ENCODE measurements around the gene DBN1.
A peak's percentile ranks its signal among the peaks of the same experiment; 100 is the strongest.

The DBN1 gene

DNA sequence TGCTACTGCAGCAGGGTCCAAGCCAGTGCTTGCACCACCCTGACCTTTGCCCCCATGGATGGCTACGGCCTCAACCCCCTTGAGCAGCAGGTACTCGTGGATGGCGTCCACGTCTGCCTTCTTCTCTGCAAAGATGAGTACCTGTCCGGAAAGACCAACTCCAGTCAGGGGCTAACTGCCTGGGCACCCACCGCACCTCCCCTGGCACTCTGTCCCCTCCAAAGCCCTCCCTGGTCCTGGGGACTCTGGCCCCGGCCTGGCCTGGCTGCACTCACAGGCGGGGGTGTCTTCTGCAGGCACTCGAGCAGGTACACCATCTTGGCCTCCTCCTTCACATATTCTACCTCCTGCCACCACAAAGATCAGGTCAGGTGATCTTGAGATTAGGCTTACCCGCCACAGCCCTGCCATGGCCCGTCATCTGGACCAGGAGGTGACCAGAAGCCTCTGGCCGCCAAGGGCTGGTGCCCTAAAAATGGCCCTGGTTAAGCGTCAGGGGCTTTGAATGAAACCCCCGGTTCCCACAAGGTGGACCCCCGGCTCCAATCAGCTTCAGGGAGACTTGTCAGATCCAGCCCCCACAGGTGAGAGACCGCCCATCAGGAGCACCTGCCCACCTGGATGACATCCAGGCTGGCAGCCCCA, 39.4 kb upstream of the DBN1 start:
- no peak overlapping the region for H2BK120ac ChIP-seq (ENCODE audit: insufficient read depth, low read length, poor library complexity)
- no peak overlapping the region for H3K14ac ChIP-seq (ENCODE audit: low read length)

DNA sequence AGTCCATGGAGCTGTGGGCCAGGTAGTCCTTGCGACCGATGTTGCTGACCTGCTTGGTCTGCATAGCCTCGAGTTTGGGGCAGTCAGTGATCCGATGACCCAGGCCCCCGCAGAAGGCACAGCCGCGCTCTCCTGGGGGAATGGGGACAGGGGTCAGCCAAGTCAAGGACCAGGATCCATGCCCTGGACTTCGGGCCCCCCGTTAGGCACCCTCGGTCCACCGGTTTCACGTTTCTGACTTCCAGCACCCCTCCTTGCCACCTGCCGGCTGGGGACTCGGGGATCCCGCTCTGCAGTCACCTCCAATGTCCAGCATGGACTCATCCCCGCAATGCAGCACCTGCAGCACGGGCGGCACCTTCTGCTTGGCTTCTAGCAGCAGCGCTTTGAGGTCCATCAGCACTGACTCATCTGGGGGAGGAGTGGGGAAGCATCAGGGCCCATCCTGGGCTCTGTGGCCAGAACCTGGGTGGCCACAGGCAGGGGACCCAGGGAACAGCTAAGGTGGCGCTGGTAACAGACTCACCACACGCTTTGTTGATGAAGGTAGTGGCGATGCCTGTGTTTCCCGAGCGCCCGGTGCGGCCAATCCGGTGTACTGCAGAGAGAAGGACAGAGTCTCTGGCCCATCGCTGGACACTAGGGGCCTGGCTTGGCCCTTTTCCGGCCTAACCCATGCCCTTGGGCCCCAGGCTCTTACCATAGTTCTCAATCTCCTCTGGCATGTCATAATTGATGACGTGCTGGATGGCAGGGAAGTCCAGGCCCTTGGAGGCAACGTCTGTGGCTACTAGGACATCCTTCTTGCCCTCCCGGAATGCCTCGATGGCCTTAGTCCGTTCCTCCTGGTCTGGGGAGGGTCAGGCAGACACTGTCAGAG, 38.6 kb upstream of the DBN1 start:
- H2BK5ac ChIP-seq (ENCODE audit: low read depth, low read length, poor library complexity): no peak overlapping the region
- H4K91ac ChIP-seq (ENCODE audit: low read depth, low read length): no peak overlapping the region
- peaks cover 2% of the 10 kb centered on the region for H3K79me2 ChIP-seq (ENCODE audit: control insufficient read depth, insufficient read depth, low read length, poor library complexity)
- H3K79me1 ChIP-seq (ENCODE audit: low read length): peaks cover 3% of the 10 kb centered on the region
- no peak overlapping the region for H4K12ac ChIP-seq (ENCODE audit: low read depth, low read length)
- no peak overlapping the region for H2AK5ac ChIP-seq (ENCODE audit: low read length)
- H3K4me1 ChIP-seq (ENCODE audit: control insufficient read depth in 1 of 2, insufficient read depth in 2 of 2, low read length in 2 of 2): peaks cover 4 to 6% of the 10 kb centered on the region in 2 experiments
- H3K27me3 ChIP-seq (ENCODE audit: insufficient read depth, low read length): no peaks in the 10 kb centered on the region
- no peak overlapping the region for H3K27ac ChIP-seq (ENCODE audit: low read depth, low read length)
- H3K9ac ChIP-seq (ENCODE audit: low read length): no peak overlapping the region
- H2BK12ac ChIP-seq (ENCODE audit: low read length): no peak overlapping the region
- H2AFZ ChIP-seq (ENCODE audit: insufficient read depth, low read length, poor library complexity): no peak overlapping the region
- H2BK120ac ChIP-seq (ENCODE audit: insufficient read depth, low read length, poor library complexity): no peak overlapping the region
- no peak for DNase-seq
- H3K9me3 ChIP-seq (ENCODE audit: insufficient read depth, low read depth, low read length): no peaks in the 10 kb centered on the region
- no peak overlapping the region for H3K14ac ChIP-seq (ENCODE audit: low read length)
- H3K18ac ChIP-seq (ENCODE audit: low read length): no peak overlapping the region
- H3K23ac ChIP-seq (ENCODE audit: low read length): no peak overlapping the region
- H3K36me3 ChIP-seq (ENCODE audit: control insufficient read depth in 1 of 2, insufficient read depth in 2 of 2, low read length in 2 of 2): peaks cover 58 to 67% of the 10 kb centered on the region in 2 experiments
- H4K8ac ChIP-seq (ENCODE audit: low read depth, low read length): no peak overlapping the region
- WGBS (ENCODE audit: extremely low coverage, insufficient coverage, insufficient read length): no CpG with 5 or more reads among the region's 34 CpGs
- no peak overlapping the region for H3K4ac ChIP-seq (ENCODE audit: low read depth, low read length)
- H3K4me2 ChIP-seq (ENCODE audit: low read length): no peak overlapping the region
- no peak overlapping the region for H3K4me3 ChIP-seq (ENCODE audit: low read depth, low read length)

More for the DNA sequence above, 39.4 kb upstream of the DBN1 start:
- Histone ChIP-seq H4K8ac (ENCODE audit: low read depth, low read length) (no peak overlapping the region), H2BK5ac (ENCODE audit: low read depth, low read length, poor library complexity) (no peak overlapping the region), H3K36me3 (ENCODE audit: control insufficient read depth in 1 of 2, insufficient read depth in 2 of 2, low read length in 2 of 2) (peaks cover 58 to 64% of the 10 kb centered on the region in 2 experiments), H4K12ac (ENCODE audit: low read depth, low read length) (no peak overlapping the region), H3K27ac (ENCODE audit: low read depth, low read length) (no peak overlapping the region), H3K4me3 (ENCODE audit: low read depth, low read length) (no peak overlapping the region), H3K4me1 (ENCODE audit: control insufficient read depth in 1 of 2, insufficient read depth in 2 of 2, low read length in 2 of 2) (peaks cover 4 to 6% of the 10 kb centered on the region in 2 experiments), H3K9ac (ENCODE audit: low read length) (no peak overlapping the region), H2AFZ (ENCODE audit: insufficient read depth, low read length, poor library complexity) (no peak overlapping the region), H3K18ac (ENCODE audit: low read length) (no peak overlapping the region), H3K27me3 (ENCODE audit: insufficient read depth, low read length) (no peaks in the 10 kb centered on the region), H3K79me2 (ENCODE audit: control insufficient read depth, insufficient read depth, low read length, poor library complexity) (peaks cover 3% of the 10 kb centered on the region), H3K4me2 (ENCODE audit: low read length) (no peak overlapping the region), H3K4ac (ENCODE audit: low read depth, low read length) (no peak overlapping the region), H3K9me3 (ENCODE audit: insufficient read depth, low read depth, low read length) (no peaks in the 10 kb centered on the region), H3K23ac (ENCODE audit: low read length) (no peak overlapping the region), H2BK12ac (ENCODE audit: low read length) (no peak overlapping the region), H4K91ac (ENCODE audit: low read depth, low read length) (no peak overlapping the region), H2AK5ac (ENCODE audit: low read length) (no peak overlapping the region), H3K79me1 (ENCODE audit: low read length) (peaks cover 6% of the 10 kb centered on the region)
- WGBS (ENCODE audit: extremely low coverage, insufficient coverage, insufficient read length): no CpG with 5 or more reads among the region's 16 CpGs
- no peak for DNase-seq

DNA sequence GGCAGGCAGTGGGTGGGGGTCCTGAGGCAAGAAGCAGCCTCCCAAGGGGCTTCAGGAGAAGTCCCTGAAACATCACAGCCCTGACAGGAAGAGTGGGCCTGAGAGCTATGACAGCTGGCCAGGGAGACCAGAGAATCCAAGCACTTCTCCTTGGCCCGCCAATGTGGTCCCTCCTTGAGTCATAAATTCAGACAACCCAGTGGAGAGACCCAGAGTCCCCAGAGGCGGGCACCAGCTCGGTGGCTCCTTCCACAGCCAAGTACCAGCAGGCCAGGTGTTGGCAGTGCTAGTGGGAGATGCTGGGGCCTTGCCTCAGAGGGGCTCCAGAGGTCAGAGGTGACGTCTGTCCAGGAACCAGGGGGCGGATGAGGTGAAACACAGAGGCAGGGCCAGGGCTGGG, 37.7 kb upstream of the DBN1 start:
- Histone ChIP-seq H3K23ac (ENCODE audit: low read length) (no peak overlapping the region), H3K27ac (ENCODE audit: low read depth, low read length) (no peak overlapping the region), H3K27me3 (ENCODE audit: insufficient read depth, low read length) (no peaks in the 10 kb centered on the region), H3K9ac (ENCODE audit: low read length) (no peak overlapping the region), H3K4me2 (ENCODE audit: low read length) (no peak overlapping the region), H2BK12ac (ENCODE audit: low read length) (no peak overlapping the region), H3K4me3 (ENCODE audit: low read depth, low read length) (no peak overlapping the region), H3K18ac (ENCODE audit: low read length) (no peak overlapping the region), H2AFZ (ENCODE audit: insufficient read depth, low read length, poor library complexity) (no peak overlapping the region), H3K14ac (ENCODE audit: low read length) (no peak overlapping the region), H3K79me2 (ENCODE audit: control insufficient read depth, insufficient read depth, low read length, poor library complexity) (no peaks in the 10 kb centered on the region), H4K91ac (ENCODE audit: low read depth, low read length) (no peak overlapping the region), H3K36me3 (ENCODE audit: control insufficient read depth in 1 of 2, insufficient read depth in 2 of 2, low read length in 2 of 2) (peaks cover 58 to 67% of the 10 kb centered on the region in 2 experiments), H4K8ac (ENCODE audit: low read depth, low read length) (no peak overlapping the region), H3K4ac (ENCODE audit: low read depth, low read length) (no peak overlapping the region), H3K4me1 (ENCODE audit: control insufficient read depth in 1 of 2, insufficient read depth in 2 of 2, low read length in 2 of 2) (peaks cover 3 to 4% of the 10 kb centered on the region in 2 experiments), H4K12ac (ENCODE audit: low read depth, low read length) (no peak overlapping the region), H3K9me3 (ENCODE audit: insufficient read depth, low read depth, low read length) (no peaks in the 10 kb centered on the region), H2BK120ac (ENCODE audit: insufficient read depth, low read length, poor library complexity) (no peak overlapping the region), H3K79me1 (ENCODE audit: low read length) (no peaks in the 10 kb centered on the region), H2AK5ac (ENCODE audit: low read length) (no peak overlapping the region), H2BK5ac (ENCODE audit: low read depth, low read length, poor library complexity) (no peak overlapping the region)
- no peak for DNase-seq
- WGBS (ENCODE audit: extremely low coverage, insufficient coverage, insufficient read length): no CpG with 5 or more reads among the region's 5 CpGs

DNA sequence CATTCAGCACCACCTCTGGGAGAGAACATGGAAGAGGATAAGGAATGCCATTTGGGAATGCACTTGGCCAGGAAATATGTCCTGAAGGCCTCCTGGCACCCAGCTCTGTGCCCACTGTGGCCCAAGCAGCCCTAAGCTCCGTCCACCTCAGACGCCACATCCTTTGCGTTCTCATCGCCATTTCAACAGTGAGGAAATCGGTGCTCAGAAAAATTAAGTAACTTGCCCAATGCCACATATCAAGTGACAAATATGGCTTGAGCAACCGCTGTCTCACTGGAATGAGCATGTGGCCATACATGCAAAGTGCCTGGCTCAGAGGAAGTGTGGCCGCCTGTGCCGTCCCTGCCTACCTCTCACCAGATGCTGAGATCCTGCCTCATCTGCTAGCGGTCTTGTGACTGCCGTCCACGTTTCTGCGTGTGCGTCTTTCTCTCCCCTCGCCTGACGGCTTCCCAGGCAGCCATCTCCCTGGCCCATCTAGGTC, 37.2 kb upstream of the DBN1 start:
- WGBS (ENCODE audit: extremely low coverage, insufficient coverage, insufficient read length): no CpG with 5 or more reads among the region's 15 CpGs
- H4K12ac ChIP-seq (ENCODE audit: low read depth, low read length): no peak overlapping the region
- H2AFZ ChIP-seq (ENCODE audit: insufficient read depth, low read length, poor library complexity): no peak overlapping the region

More for the DNA sequence above, 37.2 kb upstream of the DBN1 start:
- Histone ChIP-seq H3K18ac (ENCODE audit: low read length) (no peak overlapping the region), H3K9ac (ENCODE audit: low read length) (no peak overlapping the region), H2BK12ac (ENCODE audit: low read length) (no peak overlapping the region), H3K4me3 (ENCODE audit: low read depth, low read length) (no peak overlapping the region), H3K4ac (ENCODE audit: low read depth, low read length) (no peak overlapping the region), H2AK5ac (ENCODE audit: low read length) (no peak overlapping the region), H3K4me2 (ENCODE audit: low read length) (no peak overlapping the region), H2BK120ac (ENCODE audit: insufficient read depth, low read length, poor library complexity) (no peak overlapping the region), H3K79me2 (ENCODE audit: control insufficient read depth, insufficient read depth, low read length, poor library complexity) (no peaks in the 10 kb centered on the region), H3K9me3 (ENCODE audit: insufficient read depth, low read depth, low read length) (no peaks in the 10 kb centered on the region), H4K8ac (ENCODE audit: low read depth, low read length) (no peak overlapping the region), H4K91ac (ENCODE audit: low read depth, low read length) (no peak overlapping the region), H3K27ac (ENCODE audit: low read depth, low read length) (no peak overlapping the region), H3K14ac (ENCODE audit: low read length) (no peak overlapping the region), H3K23ac (ENCODE audit: low read length) (no peak overlapping the region), H3K27me3 (ENCODE audit: insufficient read depth, low read length) (no peaks in the 10 kb centered on the region), H3K36me3 (ENCODE audit: control insufficient read depth in 1 of 2, insufficient read depth in 2 of 2, low read length in 2 of 2) (peaks cover 56 to 64% of the 10 kb centered on the region in 2 experiments), H3K79me1 (ENCODE audit: low read length) (no peaks in the 10 kb centered on the region), H3K4me1 (ENCODE audit: control insufficient read depth in 1 of 2, insufficient read depth in 2 of 2, low read length in 2 of 2) (no peaks in the 10 kb centered on the region), H2BK5ac (ENCODE audit: low read depth, low read length, poor library complexity) (no peak overlapping the region)
- DNase-seq: peak; percentile 49 to 52
